Measurements from ENCODE around the gene LCTL.

- TF ChIP-seq CTCF (IDR thresholded peaks at IDR 0.05 in 4 of 5, conservative IDR thresholded peaks at IDR 0.05 in 1 of 5) (no peak), POLR2A (IDR thresholded peaks at IDR 0.05) (no peak)
Measured at GRCh38 chr15:66564136-66565041, 1.4 kb downstream of the LCTL start.

All from gastrocnemius medialis (tissue), 4 donors.